Muscle of arm (tissue), 12 donors: Measurements from ENCODE around the gene ZNF536. TPM values are rescaled to one million over a fixed set of nuclear protein-coding genes. Genes with fewer than 3 reads are reported as not detected.
"Not testable (repeated sequence)": the region's sequence is repeated elsewhere in the genome, so short reads cannot be mapped to it uniquely, and the experiment has no call there.

Experiments
- DNase-seq: peaks from one replicate; pipeline ENCODE4 v3.0.0-alpha.2; 2013
- polyA plus RNA-seq, 12 donors: library from polyadenylated mRNA; unstranded; fragments of 120-200 nt; gene quantifications; one replicate each; pipeline ENCODE4 v1.2.1, GENCODE V29; 2013; ENCODE audit not compliant: insufficient read length in 12 of 12

Gene ZNF536
- polyA plus RNA-seq, 12 donors = 2.1 to 9.3 (median 2.9) TPM; not detected in 1

- no peak for DNase-seq
Observed at GRCh38 chr19:30444253-30444671, 72.1 kb downstream of the ZNF536 start.

- DNase-seq = no peak
Observed at GRCh38 chr19:30444686-30445232, 72.6 kb downstream of the ZNF536 start.

GRCh38 chr19:30445385-30445784, 73.2 kb downstream of the ZNF536 start:
- DNase-seq = no peak

GRCh38 chr19:30446120-30446519, 73.9 kb downstream of the ZNF536 start:
- not testable (repeated sequence) for DNase-seq

- DNase-seq = no peak
Observed at GRCh38 chr19:30446850-30447552, 74.8 kb downstream of the ZNF536 start.

GRCh38 chr19:30447553-30447870, 75.3 kb downstream of the ZNF536 start:
- DNase-seq = no peak

GRCh38 chr19:30448386-30449077, 76.3 kb downstream of the ZNF536 start:
- DNase-seq = peak; percentile 60

- DNase-seq = no peak
Observed at GRCh38 chr19:30449078-30449590, 77.0 kb downstream of the ZNF536 start.

- DNase-seq = no peak
Observed at GRCh38 chr19:30449673-30450072, 77.5 kb downstream of the ZNF536 start.

GRCh38 chr19:30450100-30450499, 77.9 kb downstream of the ZNF536 start:
- peak; percentile 91 for DNase-seq

- DNase-seq = peak; percentile 31
Observed at GRCh38 chr19:30450835-30451321, 78.7 kb downstream of the ZNF536 start.

- no peak for DNase-seq
Observed at GRCh38 chr19:30452931-30453330, 80.7 kb downstream of the ZNF536 start.

- DNase-seq = no peak
Observed at GRCh38 chr19:30453743-30454142, 81.6 kb downstream of the ZNF536 start.

- DNase-seq = no peak
Observed at GRCh38 chr19:30455881-30456280, 83.7 kb downstream of the ZNF536 start.

- DNase-seq = no peak
Observed at GRCh38 chr19:30457484-30457883, 85.3 kb downstream of the ZNF536 start.

- no peak for DNase-seq
Observed at GRCh38 chr19:30459859-30460258, 87.7 kb downstream of the ZNF536 start.

- no peak for DNase-seq
Observed at GRCh38 chr19:30464162-30464561, 92.0 kb downstream of the ZNF536 start.

GRCh38 chr19:30466598-30466997, 94.4 kb downstream of the ZNF536 start:
- not testable (repeated sequence) for DNase-seq

- DNase-seq = no peak
Observed at GRCh38 chr19:30467239-30467638, 95.1 kb downstream of the ZNF536 start.

GRCh38 chr19:30469774-30470173, 97.6 kb downstream of the ZNF536 start:
- peak; percentile 28 for DNase-seq

GRCh38 chr19:30471441-30471840, 99.3 kb downstream of the ZNF536 start:
- DNase-seq = no peak

- no peak for DNase-seq
Observed at GRCh38 chr19:30473334-30473867, 101.2 kb downstream of the ZNF536 start.

GRCh38 chr19:30476997-30477396, 104.8 kb downstream of the ZNF536 start:
- no peak for DNase-seq
